Thyroid gland (tissue), 4 donors: ENCODE data around the gene B4GALT6.

ENCODE experiments used
- CTCF ChIP-seq, 6 experiments: fragments of 200-600 bp in 3 of 6; fragments of 450-650 bp in 3 of 6; sonication (generic) in 3 of 6; IDR thresholded peaks; one replicate each; pipeline ENCODE4 v1.5.1; 2016 to 2019; ENCODE audit warnings: antibody characterized with exemption in 6 of 6, mild to moderate bottlenecking in 2 of 6, inconsistent platforms in 1 of 6, moderate library complexity in 1 of 6
- POLR2A ChIP-seq, 2 donors: fragments of 450-650 bp; IDR thresholded peaks; one replicate each; pipeline ENCODE4 v1.6.1; 2017; ENCODE audit warnings: antibody characterized with exemption in 2 of 2, mild to moderate bottlenecking in 2 of 2, moderate library complexity in 1 of 2

DNA sequence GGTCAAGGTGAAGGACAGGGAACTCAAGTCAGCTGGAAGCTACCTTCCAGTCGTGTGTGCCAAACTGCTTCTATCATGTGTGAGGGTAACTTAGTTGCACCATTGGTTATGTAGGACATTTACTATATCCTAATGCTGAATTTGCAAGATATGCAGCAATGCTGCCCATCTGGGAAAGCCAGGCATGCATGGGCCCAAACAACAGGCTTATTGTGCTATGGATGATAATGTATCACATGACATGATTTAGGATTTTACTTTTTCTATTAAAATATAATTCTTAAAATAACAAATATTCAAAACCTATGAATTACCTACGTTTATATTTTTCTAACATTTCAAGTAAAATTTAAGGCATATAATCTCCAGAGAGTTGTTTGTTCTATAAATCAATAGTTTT, 35.9 kb downstream of the B4GALT6 start:
- TF ChIP-seq CTCF (IDR thresholded peaks at IDR 0.05) (no peak), POLR2A (IDR thresholded peaks at IDR 0.05) (no peak)
